Endothelial cell of umbilical vein (primary cell): Measurements from ENCODE around the gene COQ7. TPM values are rescaled to one million over a fixed set of nuclear protein-coding genes. Genes with fewer than 3 reads are reported as not detected.

Source experiments
- BruUV-seq: library from RNA; stranded (reverse); fragments of 400-500 nt; replicated peaks from 2 replicates; lab custom pipeline; 2021; lab: Mats Ljungman, UMichigan
- CTCF ChIA-PET: fragments of 300-600, 350-600 bp; sonication (Branson Sonifier 250); formaldehyde crosslinking; loops from one replicate; lab custom pipeline; 2021; ENCODE audit warnings: antibody characterized with exemption, inconsistent platforms; lab: Charles Lee
- POLR2A ChIA-PET: fragments of 300-600, 350-600 bp; sonication (Branson Sonifier 250); formaldehyde crosslinking; loops from one replicate; lab custom pipeline; 2021; ENCODE audit warnings: antibody characterized with exemption, inconsistent platforms; lab: Charles Lee
- DNase-seq: peaks from one replicate; pipeline ENCODE4 v3.0.0-alpha.2; 2011; ENCODE audit warnings: low read depth, low spot score
- FAIRE-seq: peaks from 2 replicates; lab custom pipeline; 2011; peaks lifted over from hg19 to GRCh38; lab: Jason Lieb, UNC
- H2AFZ ChIP-seq: 2 replicates; pipeline ENCODE4 v1.6.0; 2012; ENCODE audit warnings: low read depth, low read length, control low read depth, inconsistent platforms
- H3K27ac ChIP-seq: 2 replicates; pipeline ENCODE4 v1.5.1; 2011; ENCODE audit warnings: low read depth, mild to moderate bottlenecking, control low read depth, low read length, moderate library complexity; ENCODE audit not compliant: insufficient read depth
- H3K27me3 ChIP-seq, 2 experiments: 2 replicates each; pipeline versions ENCODE4 v1.6.0 to v1.6.1; 2011; ENCODE audit warnings: low read length in 2 of 2, mixed read lengths in 1 of 2; ENCODE audit not compliant: control insufficient read depth in 2 of 2, insufficient read depth in 2 of 2
- H3K36me3 ChIP-seq, 2 experiments: 2 replicates in 1 of 2; 3 replicates in 1 of 2; pipeline ENCODE4 v1.5.1; 2011; ENCODE audit warnings: low read length in 2 of 2, mild to moderate bottlenecking in 1 of 2, moderate library complexity in 1 of 2; ENCODE audit not compliant: control insufficient read depth in 2 of 2, insufficient read depth in 2 of 2; ENCODE audit errors: extremely low read depth in 1 of 2
- H3K4me1 ChIP-seq: 3 replicates; pipeline ENCODE4 v1.5.1; 2011; ENCODE audit warnings: mild to moderate bottlenecking, low read length; ENCODE audit not compliant: control insufficient read depth, insufficient read depth; ENCODE audit errors: extremely low read depth
- H3K4me2 ChIP-seq: 2 replicates; pipeline ENCODE4 v1.6.1; 2011; ENCODE audit warnings: low read length, control low read depth, mixed read lengths; ENCODE audit not compliant: insufficient read depth
- H3K4me3 ChIP-seq, 3 experiments: fragments of 200-600 bp in 1 of 3; sonication (generic), shearing (Covaris generic) in 1 of 3; replicated peaks in 1 of 3; 2 replicates each; pipeline ENCODE4 v1.5.1; 2011 to 2016; ENCODE audit warnings: control low read depth in 3 of 3, low read length in 3 of 3, mild to moderate bottlenecking in 2 of 3, inconsistent platforms in 1 of 3, low read depth in 1 of 3, moderate library complexity in 1 of 3; ENCODE audit not compliant: insufficient read depth in 1 of 3
- H3K79me2 ChIP-seq: 2 replicates; pipeline ENCODE4 v1.6.0; 2012; ENCODE audit warnings: low read length, inconsistent platforms; ENCODE audit not compliant: control insufficient read depth, insufficient read depth
- H3K9ac ChIP-seq: replicated peaks from 2 replicates; pipeline ENCODE3; 2011; ENCODE audit warnings: low read length, control low read depth; ENCODE audit not compliant: insufficient read depth; ENCODE audit errors: extremely low read depth
- H3K9me1 ChIP-seq: replicated peaks from 3 replicates; pipeline ENCODE4 v1.6.0; 2011; ENCODE audit warnings: mild to moderate bottlenecking, low read length; ENCODE audit not compliant: control insufficient read depth, insufficient read depth; ENCODE audit errors: extremely low read depth
- H3K9me3 ChIP-seq: replicated peaks from 2 replicates; pipeline ENCODE4 v1.5.1; 2012; ENCODE audit warnings: low read length, inconsistent platforms; ENCODE audit not compliant: control insufficient read depth, insufficient read depth
- H4K20me1 ChIP-seq: replicated peaks from 2 replicates; pipeline ENCODE3; 2011; ENCODE audit warnings: mild to moderate bottlenecking, low read length; ENCODE audit not compliant: control insufficient read depth, insufficient read depth; ENCODE audit errors: extremely low read depth
- CTCF ChIP-seq, 2 donors: IDR thresholded peaks; 1 replicate in 1 of 2; 2 replicates in 1 of 2; pipeline ENCODE4 v1.5.1; 2011; ENCODE audit warnings: low read length in 2 of 2, mild to moderate bottlenecking in 2 of 2, moderate library complexity in 2 of 2, control low read depth in 1 of 2, inconsistent platforms in 1 of 2, low read depth in 1 of 2; ENCODE audit not compliant: insufficient read depth in 1 of 2; ENCODE audit errors: extremely low read depth in 1 of 2
- EZH2 ChIP-seq: IDR thresholded peaks from 2 replicates; pipeline ENCODE4 v1.6.1; 2012; ENCODE audit warnings: borderline replicate concordance, low read depth, mild to moderate bottlenecking, moderate library complexity, low read length, inconsistent platforms; ENCODE audit not compliant: severe bottlenecking
- FOS ChIP-seq: IDR thresholded peaks from 2 replicates; pipeline ENCODE4 v1.6.1; 2011; ENCODE audit warnings: mild to moderate bottlenecking, low read length, moderate library complexity, borderline replicate concordance; ENCODE audit not compliant: insufficient read depth
- GATA2 ChIP-seq: IDR thresholded peaks from 2 replicates; pipeline ENCODE4 v1.7.0; 2011; ENCODE audit warnings: low read depth, mild to moderate bottlenecking, moderate library complexity, mixed read lengths, low read length; ENCODE audit not compliant: insufficient read length, insufficient read depth
- JUN ChIP-seq: IDR thresholded peaks from 2 replicates; pipeline ENCODE4 v1.6.1; 2011; ENCODE audit warnings: borderline replicate concordance, low read depth; ENCODE audit not compliant: insufficient read length, insufficient read depth
- MAX ChIP-seq: IDR thresholded peaks from 2 replicates; pipeline ENCODE4 v1.6.1; 2011; ENCODE audit not compliant: insufficient read depth, insufficient read length
- MYC ChIP-seq: IDR thresholded peaks from one replicate; pipeline ENCODE4 v1.6.1; 2011; ENCODE audit warnings: mild to moderate bottlenecking, low read depth, low read length
- POLR2A ChIP-seq: IDR thresholded peaks from 2 replicates; pipeline ENCODE4 v1.6.1; 2012; ENCODE audit warnings: low read depth, mild to moderate bottlenecking, control low read depth, low read length
- POLR2AphosphoS5 ChIP-seq: IDR thresholded peaks from 2 replicates; pipeline ENCODE4 v1.6.1; 2012; ENCODE audit warnings: low read depth, mild to moderate bottlenecking, control low read depth, low read length, moderate library complexity; ENCODE audit not compliant: insufficient read depth
- dilution Hi-C: fragments of 300-500 bp; cut with MboI; formaldehyde crosslinking; loops from one replicate; pipeline ENCODE4 v1.15.0; 2019; ENCODE audit warnings: low sequenced_read_pairs; ENCODE audit not compliant: extremely low pct_ligation_motif_present
- intact Hi-C: fragments of 100-400 bp; cut with micrococcal nuclease; formaldehyde crosslinking; loops from one replicate; pipeline ENCODE4 v1.10.0; 2022
- polyA plus RNA-seq, 4 experiments: library from polyadenylated mRNA; depleted of rRNA in 3 of 4; stranded (reverse) in 3 of 4; unstranded in 1 of 4; fragments of >200 nt; gene quantifications; 2 replicates each; pipeline versions ENCODE4 v1.2.1 to v1.2.3, GENCODE V29; 2011 to 2012; ENCODE audit warnings: missing spikeins in 1 of 4
- total RNA-seq: library from RNA; stranded (reverse); gene quantifications from 2 replicates; pipeline ENCODE4 v1.2.3, GENCODE V29; 2021

The COQ7 gene
- total and polyA plus RNA-seq, 2 donors (not counting 3 experiments of a cell fraction or from before 2014, with no cell fraction given): 12.9 to 24.2 TPM

GRCh38 chr16:19106625-19107020 lies 39.2 kb downstream of the COQ7 start:
- peaks cover 15% of the 10 kb centered on the region for H3K4me1 ChIP-seq
- no peak overlapping the region for H2AFZ ChIP-seq
- no peak for TF ChIP-seq POLR2A
- no peak for TF ChIP-seq MYC
- no peak for TF ChIP-seq POLR2AphosphoS5
- TF ChIP-seq EZH2: no peak
- TF ChIP-seq MAX: no peak
- TF ChIP-seq JUN: no peak
- no peak for TF ChIP-seq GATA2
- TF ChIP-seq CTCF (IDR thresholded peaks at IDR 0.05; ENCODE audit: extremely low read depth in 1 of 2, insufficient read depth in 1 of 2, low read depth in 1 of 2, low read length in 2 of 2): no peak
- no peak for TF ChIP-seq FOS
- no TSS peak for BruUV-seq
- H4K20me1 ChIP-seq: no peaks in the 10 kb centered on the region
- H3K9me1 ChIP-seq: no peaks in the 10 kb centered on the region
- no peak overlapping the region for H3K4me2 ChIP-seq
- DNase-seq: no peak
- ChIA-PET CTCF (interaction anchor here (0.9 to 3.8 kb wide), 4 partner anchors 12 to 21 kb away, joined by 3 to 20 read pairs (median 5); no protein-coding TSS in a partner anchor), POLR2A (no interaction called here)
- H3K9me3 ChIP-seq: no peaks in the 10 kb centered on the region
- H3K36me3 ChIP-seq: no peaks in the 10 kb centered on the region
- no peak overlapping the region for H3K27ac ChIP-seq
- H3K79me2 ChIP-seq: no peaks in the 10 kb centered on the region
- no peak for FAIRE-seq
- dilution Hi-C loops (loop anchor here (25.0 kb wide), 1 partner anchor 319 kb away; the partner anchor contains the start of gene RPS15A), intact Hi-C loops (no loop called here)
- no peaks in the 10 kb centered on the region for H3K27me3 ChIP-seq
- no peak overlapping the region for H3K4me3 ChIP-seq
- H3K9ac ChIP-seq: no peak overlapping the region
